ENCODE measurements around the gene RPLP1. TPM values are rescaled to one million over a fixed set of nuclear protein-coding genes. Genes with fewer than 3 reads are reported as not detected.

The RPLP1 gene
- total RNA-seq, 2 donors from 2014 or later = 332 to 973 TPM

- no peak for DNase-seq
Observed at GRCh38 chr15:69491038-69491505, 38.5 kb downstream of the RPLP1 start.

DNA sequence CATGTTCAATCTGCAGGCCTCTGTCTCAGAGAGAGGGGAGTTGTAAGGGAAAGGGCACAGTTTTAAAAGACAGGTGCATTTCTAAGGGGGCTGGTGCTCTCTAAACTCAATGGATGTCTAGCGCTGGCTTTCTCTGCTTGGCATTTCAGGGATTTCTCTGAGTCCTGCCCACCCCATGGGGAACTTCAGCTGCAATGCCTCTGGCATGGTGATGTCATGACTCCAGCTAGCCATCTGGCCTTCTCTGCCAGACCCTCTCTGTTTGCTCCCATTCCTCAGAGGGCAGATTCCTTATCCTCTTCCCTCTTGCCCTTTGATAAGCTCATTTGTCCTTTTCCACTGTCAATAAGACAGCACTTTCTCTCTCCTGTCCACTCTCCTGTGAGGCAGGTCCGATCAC lies 40.8 kb downstream of the RPLP1 start:
- TF ChIP-seq POLR2A (IDR thresholded peaks at IDR 0.05) = no peak
- TF ChIP-seq CTCF (IDR thresholded peaks at IDR 0.05) = no peak
- H3K27me3 ChIP-seq = no peaks in the 10 kb centered on the region
- WGBS, 2 donors = 88 to 92% methylated on average over 2 of the region's 2 CpGs
- H3K4me1 ChIP-seq = peaks cover 23% of the 10 kb centered on the region
- DNase-seq = no peak
- intact Hi-C loops (cut with DNase I) = no loop called here
- ATAC-seq = no peak
- no peak overlapping the region for H3K27ac ChIP-seq
- H3K4me3 ChIP-seq = no peak overlapping the region
- no peaks in the 10 kb centered on the region for H3K9me3 ChIP-seq
- no peaks in the 10 kb centered on the region for H3K36me3 ChIP-seq (replicated peaks in 1 of 2; ENCODE audit: insufficient read depth in 1 of 2, low read depth in 2 of 2)

More at GRCh38 chr15:69491038-69491505, 38.5 kb downstream of the RPLP1 start:
- no peaks in the 10 kb centered on the region for H3K36me3 ChIP-seq (replicated peaks in 1 of 2; ENCODE audit: insufficient read depth in 1 of 2, low read depth in 2 of 2)
- H3K9me3 ChIP-seq = no peaks in the 10 kb centered on the region
- peaks cover 42% of the 10 kb centered on the region for H3K4me1 ChIP-seq
- H3K4me3 ChIP-seq = no peak overlapping the region
- intact Hi-C loops (cut with DNase I) = no loop called here
- H3K27me3 ChIP-seq = no peaks in the 10 kb centered on the region
- no peak for ATAC-seq
- WGBS, 2 donors = 37% methylated on average over 3 of the region's 3 CpGs
- H3K27ac ChIP-seq = peak overlapping the region in 2 of 4 donors; percentile 41 to 42
- no peak for TF ChIP-seq POLR2A (IDR thresholded peaks at IDR 0.05)
- TF ChIP-seq CTCF (IDR thresholded peaks at IDR 0.05) = no peak

- TF ChIP-seq CTCF (IDR thresholded peaks at IDR 0.05) (no peak), POLR2A (IDR thresholded peaks at IDR 0.05) (no peak)
- Histone ChIP-seq H3K4me1 (peaks cover under 1% of the 10 kb centered on the region), H3K27ac (no peak overlapping the region), H3K9me3 (no peaks in the 10 kb centered on the region), H3K4me3 (no peak overlapping the region), H3K27me3 (no peaks in the 10 kb centered on the region), H3K36me3 (replicated peaks in 1 of 2; ENCODE audit: insufficient read depth in 1 of 2, low read depth in 2 of 2) (no peaks in the 10 kb centered on the region)
- no peak for DNase-seq
- no peak for ATAC-seq
- 27% methylated on average over 2 of the region's 2 CpGs for WGBS, 2 donors
- intact Hi-C loops (cut with DNase I) = no loop called here
Observed at GRCh38 chr15:69496001-69496400, 43.4 kb downstream of the RPLP1 start.

- no peak for TF ChIP-seq CTCF (IDR thresholded peaks at IDR 0.05)
- no peak overlapping the region for H3K4me3 ChIP-seq
- H3K9me3 ChIP-seq = no peaks in the 10 kb centered on the region
- intact Hi-C loops (cut with DNase I) = no loop called here
- H3K36me3 ChIP-seq (replicated peaks in 1 of 2; ENCODE audit: insufficient read depth in 1 of 2, low read depth in 2 of 2) = no peaks in the 10 kb centered on the region
- DNase-seq (no peak), ATAC-seq (no peak)
- H3K4me1 ChIP-seq = no peaks in the 10 kb centered on the region
- H3K27ac ChIP-seq = no peak overlapping the region
- H3K27me3 ChIP-seq = no peaks in the 10 kb centered on the region
- WGBS, 2 donors = 88 to 94% methylated on average over 1 of the region's 1 CpG
Observed at GRCh38 chr15:69497076-69497475, 44.5 kb downstream of the RPLP1 start.

DNA sequence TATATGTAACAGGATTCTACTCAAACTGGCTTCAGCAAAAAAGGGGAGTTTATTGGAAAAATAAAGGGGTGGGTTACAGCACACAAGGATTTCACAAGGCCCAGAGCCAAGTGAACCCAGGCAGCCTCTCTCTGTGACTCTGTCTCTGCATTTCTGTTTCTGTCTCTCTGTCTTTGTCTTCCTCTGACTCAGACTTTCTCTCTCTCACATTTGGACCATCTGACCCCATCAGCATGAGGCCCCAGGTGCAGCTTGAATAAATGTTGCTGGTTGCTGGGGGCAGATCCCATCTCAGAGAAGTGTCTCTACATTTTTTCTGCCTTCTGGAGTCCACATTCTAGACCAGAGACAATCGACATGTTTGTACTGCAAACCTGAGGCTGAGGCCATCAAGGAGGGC lies 45.0 kb downstream of the RPLP1 start:
- H3K36me3 ChIP-seq (replicated peaks in 1 of 2; ENCODE audit: insufficient read depth in 1 of 2, low read depth in 2 of 2) = no peaks in the 10 kb centered on the region
- no peak overlapping the region for H3K27ac ChIP-seq
- no peak for DNase-seq
- intact Hi-C loops (cut with DNase I) = no loop called here
- H3K9me3 ChIP-seq = no peaks in the 10 kb centered on the region
- ATAC-seq = no peak
- no peaks in the 10 kb centered on the region for H3K4me1 ChIP-seq
- no peak for TF ChIP-seq POLR2A (IDR thresholded peaks at IDR 0.05)
- TF ChIP-seq CTCF (IDR thresholded peaks at IDR 0.05) = no peak
- H3K4me3 ChIP-seq = no peak overlapping the region
- 60 to 63% methylated on average over 1 of the region's 1 CpG for WGBS, 2 donors
- no peaks in the 10 kb centered on the region for H3K27me3 ChIP-seq

Data from body of pancreas (tissue), 4 donors.